Dermis microvascular lymphatic vessel endothelial cell (primary cell): Measurements from ENCODE around the gene EPHA6. TPM values are rescaled to one million over a fixed set of nuclear protein-coding genes. Genes with fewer than 3 reads are reported as not detected.

Experiments used
- DNase-seq, 2 donors: peaks; one replicate each; pipeline versions ENCODE4 v3.0.0 to v3.0.0-alpha.2; 2010; ENCODE audit warnings: low read depth in 2 of 2
- total RNA-seq: library from RNA; depleted of rRNA; stranded (reverse); fragments of >200 nt; gene quantifications from 2 replicates; pipeline ENCODE4 v1.2.1, GENCODE V29; 2014

The EPHA6 gene
- total RNA-seq, 1 donor from 2014 or later, result under 0.01 TPM

- DNase-seq, result no peak
Observed at GRCh38 chr3:97689962-97690361, 875.6 kb downstream of the EPHA6 start.

GRCh38 chr3:97691354-97691753 lies 877.0 kb downstream of the EPHA6 start:
- no peak for DNase-seq

GRCh38 chr3:97692389-97692788 lies 878.0 kb downstream of the EPHA6 start:
- DNase-seq, result no peak

GRCh38 chr3:97692831-97693230 lies 878.4 kb downstream of the EPHA6 start:
- no peak for DNase-seq

GRCh38 chr3:97694876-97695275 lies 880.5 kb downstream of the EPHA6 start:
- DNase-seq, result no peak

GRCh38 chr3:97698691-97699090 lies 884.3 kb downstream of the EPHA6 start:
- no peak for DNase-seq

GRCh38 chr3:97699889-97700288 lies 885.5 kb downstream of the EPHA6 start:
- DNase-seq, result no peak

GRCh38 chr3:97705764-97706163 lies 891.4 kb downstream of the EPHA6 start:
- no peak for DNase-seq

- DNase-seq, result no peak
Observed at GRCh38 chr3:97706226-97706625, 891.8 kb downstream of the EPHA6 start.

- DNase-seq, result no peak
Observed at GRCh38 chr3:97711654-97712053, 897.3 kb downstream of the EPHA6 start.

GRCh38 chr3:97712919-97713318 lies 898.5 kb downstream of the EPHA6 start:
- DNase-seq, result no peak

GRCh38 chr3:97713634-97714033 lies 899.2 kb downstream of the EPHA6 start:
- DNase-seq, result no peak

- DNase-seq, result peak; percentile 44 to 65
Observed at GRCh38 chr3:97719156-97719821, 904.9 kb downstream of the EPHA6 start.

- no peak for DNase-seq
Observed at GRCh38 chr3:97720417-97720816, 906.0 kb downstream of the EPHA6 start.

GRCh38 chr3:97721446-97721845 lies 907.1 kb downstream of the EPHA6 start:
- DNase-seq, result no peak

GRCh38 chr3:97736928-97737327 lies 922.5 kb downstream of the EPHA6 start:
- DNase-seq, result no peak

- DNase-seq, result no peak
Observed at GRCh38 chr3:97738761-97739160, 924.4 kb downstream of the EPHA6 start.

GRCh38 chr3:97742036-97742435 lies 927.6 kb downstream of the EPHA6 start:
- DNase-seq, result no peak

- DNase-seq, result no peak
Observed at GRCh38 chr3:97744289-97744688, 929.9 kb downstream of the EPHA6 start.

GRCh38 chr3:97763586-97764406 lies 949.4 kb downstream of the EPHA6 start:
- DNase-seq, result no peak

- DNase-seq, result peak; percentile 50 to 78
Observed at GRCh38 chr3:97764407-97765238, 950.2 kb downstream of the EPHA6 start, which contains the start of gene ARL6. Gene ARL6, plus strand, starts transcription at chr3:97764758. Its CDS starts 3,350 bp downstream, at chr3:97768108.

- no peak for DNase-seq
Observed at GRCh38 chr3:97765336-97765735, 950.9 kb downstream of the EPHA6 start.
